Caco-2 (cell line): ENCODE data around the gene CACNA1B. TPM values are rescaled to one million over a fixed set of nuclear protein-coding genes. Genes with fewer than 3 reads are reported as not detected.
A peak's percentile ranks its signal among the peaks of the same experiment; 100 is the strongest.

Experiments used
- BruUV-seq: library from RNA; stranded (reverse); fragments of 400-500 nt; replicated peaks from 2 replicates; lab custom pipeline; 2021; lab: Mats Ljungman, UMichigan
- CTCF ChIA-PET: fragments of 300-600 bp; sonication (Branson Sonifier 250); formaldehyde crosslinking; loops from one replicate; lab custom pipeline; 2022; ENCODE audit warnings: antibody characterized with exemption; lab: Charles Lee
- POLR2A ChIA-PET: fragments of 300-600 bp; sonication (Branson Sonifier 250); formaldehyde crosslinking; loops from one replicate; lab custom pipeline; 2022; ENCODE audit warnings: antibody characterized with exemption; lab: Charles Lee
- DNase-seq, 2 experiments: peaks; one replicate each; pipeline versions ENCODE4 v3.0.0 to v3.0.0-alpha.2; 2020 to 2022
- H3K27me3 ChIP-seq: replicated peaks from 2 replicates; pipeline ENCODE4 v1.6.0; 2011; ENCODE audit warnings: low read length; ENCODE audit not compliant: control insufficient read depth, insufficient read depth
- H3K36me3 ChIP-seq: 2 replicates; pipeline ENCODE4 v1.5.1; 2011; ENCODE audit warnings: low read length; ENCODE audit not compliant: control insufficient read depth, insufficient read depth
- H3K4me1 ChIP-seq: fragments of 250-450 bp; sonication (Bioruptor Pico); 2 replicates; pipeline ENCODE4 v1.5.1; 2020; ENCODE audit warnings: mild to moderate bottlenecking
- H3K4me3 ChIP-seq: 2 replicates; pipeline ENCODE4 v1.5.1; 2011; ENCODE audit warnings: low read depth, mild to moderate bottlenecking, control low read depth, low read length
- H3K9me3 ChIP-seq: fragments of 250-450 bp; sonication (Bioruptor Pico); 2 replicates; pipeline ENCODE4 v1.5.1; 2020; ENCODE audit warnings: mild to moderate bottlenecking, moderate library complexity
- H3K27ac Mint-ChIP-seq: one replicate; pipeline ENCODE4 v1.8.0; 2022; ENCODE audit warnings: mixed read lengths; ENCODE audit not compliant: unreplicated experiment
- H3K27me3 Mint-ChIP-seq: one replicate; pipeline ENCODE4 v1.8.0; 2022; ENCODE audit warnings: mixed read lengths; ENCODE audit not compliant: insufficient read depth, unreplicated experiment
- H3K36me3 Mint-ChIP-seq: one replicate; pipeline ENCODE4 v1.8.0; 2022; ENCODE audit warnings: mild to moderate bottlenecking, mixed read lengths; ENCODE audit not compliant: insufficient read depth, unreplicated experiment
- H3K4me1 Mint-ChIP-seq: one replicate; pipeline ENCODE4 v1.8.0; 2022; ENCODE audit warnings: low read depth, mixed read lengths; ENCODE audit not compliant: unreplicated experiment
- H3K4me3 Mint-ChIP-seq: one replicate; pipeline ENCODE4 v1.8.0; 2022; ENCODE audit warnings: mild to moderate bottlenecking, moderate library complexity, mixed read lengths; ENCODE audit not compliant: unreplicated experiment
- H3K9me3 Mint-ChIP-seq: one replicate; pipeline ENCODE4 v1.8.0; 2022; ENCODE audit warnings: mixed read lengths; ENCODE audit not compliant: unreplicated experiment
- intact Hi-C: fragments of 100-400 bp; cut with micrococcal nuclease; formaldehyde crosslinking; loops from one replicate; pipeline ENCODE4 v1.10.0; 2022; ENCODE audit not compliant: unreplicated experiment
- total RNA-seq: library from RNA; stranded (reverse); gene quantifications from 2 replicates; pipeline ENCODE4 v1.2.3, GENCODE V29; 2022
- TF ChIP-seq, protein P1 (sequence below), 2 experiments: fragments of 200-600 bp in 1 of 2; IDR thresholded peaks; 1 replicate in 1 of 2; 2 replicates in 1 of 2; pipeline versions ENCODE4 v1.5.1 to v1.8.0; 2011 to 2022; ENCODE audit warnings: antibody characterized with exemption in 1 of 2, control low read depth in 1 of 2, inconsistent platforms in 1 of 2, low read depth in 1 of 2, low read length in 1 of 2, mild to moderate bottlenecking in 1 of 2, moderate library complexity in 1 of 2; ENCODE audit not compliant: insufficient read depth in 1 of 2, severe bottlenecking in 1 of 2, unreplicated experiment in 1 of 2

CACNA1B gene
- total RNA-seq, 1 experiment from 2014 or later, result 0.11 TPM

DNA sequence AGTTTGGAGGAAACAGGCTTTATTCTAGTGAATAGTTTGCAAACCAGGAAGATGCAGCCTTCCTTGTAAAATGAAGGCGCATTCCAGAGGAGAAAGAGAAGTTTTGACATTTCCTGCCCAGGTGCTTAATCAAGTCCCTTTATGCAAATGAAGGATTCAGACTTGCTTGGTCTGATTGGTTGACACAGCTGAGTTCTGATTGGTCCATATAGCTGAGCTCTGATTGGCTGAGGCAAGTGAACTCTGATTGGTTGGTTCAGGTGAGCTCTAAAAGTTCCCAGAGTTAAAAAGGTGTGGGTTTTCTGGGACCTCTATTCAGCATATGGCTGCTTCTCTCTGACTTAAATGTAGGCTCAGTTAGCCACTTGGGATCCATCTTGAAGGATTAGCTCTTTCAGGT is 151.0 kb downstream of the CACNA1B start:
- POLR2A ChIA-PET, result no interaction called here
- Mint-ChIP-seq H3K27me3 (peaks cover 26% of the 10 kb centered on the region), H3K36me3 (no peaks in the 10 kb centered on the region), H3K4me1 (no peaks in the 10 kb centered on the region), H3K9me3 (no peaks in the 10 kb centered on the region), H3K4me3 (no peak overlapping the region), H3K27ac (no peak overlapping the region)
- TF ChIP-seq, protein P1, sequence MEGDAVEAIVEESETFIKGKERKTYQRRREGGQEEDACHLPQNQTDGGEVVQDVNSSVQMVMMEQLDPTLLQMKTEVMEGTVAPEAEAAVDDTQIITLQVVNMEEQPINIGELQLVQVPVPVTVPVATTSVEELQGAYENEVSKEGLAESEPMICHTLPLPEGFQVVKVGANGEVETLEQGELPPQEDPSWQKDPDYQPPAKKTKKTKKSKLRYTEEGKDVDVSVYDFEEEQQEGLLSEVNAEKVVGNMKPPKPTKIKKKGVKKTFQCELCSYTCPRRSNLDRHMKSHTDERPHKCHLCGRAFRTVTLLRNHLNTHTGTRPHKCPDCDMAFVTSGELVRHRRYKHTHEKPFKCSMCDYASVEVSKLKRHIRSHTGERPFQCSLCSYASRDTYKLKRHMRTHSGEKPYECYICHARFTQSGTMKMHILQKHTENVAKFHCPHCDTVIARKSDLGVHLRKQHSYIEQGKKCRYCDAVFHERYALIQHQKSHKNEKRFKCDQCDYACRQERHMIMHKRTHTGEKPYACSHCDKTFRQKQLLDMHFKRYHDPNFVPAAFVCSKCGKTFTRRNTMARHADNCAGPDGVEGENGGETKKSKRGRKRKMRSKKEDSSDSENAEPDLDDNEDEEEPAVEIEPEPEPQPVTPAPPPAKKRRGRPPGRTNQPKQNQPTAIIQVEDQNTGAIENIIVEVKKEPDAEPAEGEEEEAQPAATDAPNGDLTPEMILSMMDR (IDR thresholded peaks at IDR 0.05; ENCODE audit: insufficient read depth in 1 of 2, low read depth in 1 of 2, low read length in 1 of 2, severe bottlenecking in 1 of 2, unreplicated experiment in 1 of 2), result no peak
- H3K4me1 ChIP-seq, result no peaks in the 10 kb centered on the region
- peak; percentile 1 to 22 for DNase-seq
- no peaks in the 10 kb centered on the region for H3K36me3 ChIP-seq
- CTCF ChIA-PET, result no interaction called here
- peaks cover 4% of the 10 kb centered on the region; the same call in 1 of the 2 replicates for H3K9me3 ChIP-seq
- intact Hi-C loops, result no loop called here
- no peaks in the 10 kb centered on the region; the same call in 1 of the 2 replicates for H3K27me3 ChIP-seq
- no peak overlapping the region for H3K4me3 ChIP-seq
- BruUV-seq, result no TSS peak

DNA sequence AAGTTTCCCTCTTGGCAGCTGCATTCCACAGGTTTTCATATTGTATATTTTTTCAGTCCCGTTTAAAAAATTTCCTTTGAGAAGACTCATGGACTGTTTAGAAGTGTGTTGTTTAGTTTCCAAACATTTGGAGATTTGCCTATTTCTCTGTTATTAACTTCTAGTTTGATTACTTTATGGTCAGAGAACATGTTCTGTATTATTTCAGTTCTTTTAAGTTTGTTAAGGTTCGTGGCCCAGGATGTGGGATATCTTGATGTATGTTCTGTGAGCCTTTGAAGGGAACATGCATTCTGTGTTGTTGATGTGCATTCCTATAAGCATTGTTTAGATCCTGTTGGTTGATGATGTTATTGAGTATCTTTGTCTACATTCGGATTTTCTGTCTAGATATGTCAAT is 153.6 kb downstream of the CACNA1B start:
- Histone ChIP-seq H3K4me3 (no peak overlapping the region), H3K4me1 (no peaks in the 10 kb centered on the region), H3K9me3 (peaks cover 4% of the 10 kb centered on the region; the same call in 1 of the 2 replicates), H3K27me3 (no peaks in the 10 kb centered on the region), H3K36me3 (no peaks in the 10 kb centered on the region)
- H3K4me3 Mint-ChIP-seq, result no peak overlapping the region
- H3K36me3 Mint-ChIP-seq, result no peaks in the 10 kb centered on the region
- H3K27ac Mint-ChIP-seq, result no peak overlapping the region
- CTCF ChIA-PET, result no interaction called here
- H3K4me1 Mint-ChIP-seq, result no peaks in the 10 kb centered on the region
- H3K9me3 Mint-ChIP-seq, result no peaks in the 10 kb centered on the region
- no TSS peak for BruUV-seq
- POLR2A ChIA-PET, result no interaction called here
- intact Hi-C loops, result no loop called here
- DNase-seq, result no peak
- TF ChIP-seq, protein P1 (IDR thresholded peaks at IDR 0.05; ENCODE audit: insufficient read depth in 1 of 2, low read depth in 1 of 2, low read length in 1 of 2, severe bottlenecking in 1 of 2, unreplicated experiment in 1 of 2), result no peak
- H3K27me3 Mint-ChIP-seq, result peaks cover 31% of the 10 kb centered on the region

DNA sequence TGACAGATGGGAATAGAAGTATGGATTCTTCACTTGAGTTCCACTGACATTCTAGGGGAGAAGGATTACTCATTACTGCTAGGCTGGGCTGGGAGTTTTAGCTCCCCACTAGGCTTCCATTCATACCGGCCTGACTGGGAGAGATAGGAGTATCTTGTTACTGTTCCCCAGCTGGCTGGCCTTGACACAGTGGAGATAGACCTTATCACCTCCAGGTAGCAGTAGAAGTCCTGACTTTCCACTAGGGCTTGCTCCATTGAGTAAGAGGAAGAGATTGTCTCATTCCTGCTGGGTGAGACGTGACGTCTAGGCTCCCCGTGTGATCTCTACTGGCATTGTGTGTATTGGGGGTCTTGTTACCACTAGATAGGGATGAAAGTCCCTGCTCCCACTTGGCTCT is 156.4 kb downstream of the CACNA1B start:
- H3K27ac Mint-ChIP-seq, result no peak overlapping the region
- H3K27me3 ChIP-seq, result no peaks in the 10 kb centered on the region
- no peak overlapping the region for H3K4me3 ChIP-seq
- ChIA-PET POLR2A (no interaction called here), CTCF (no interaction called here)
- H3K4me1 ChIP-seq, result no peaks in the 10 kb centered on the region
- H3K4me1 Mint-ChIP-seq, result no peaks in the 10 kb centered on the region
- TF ChIP-seq, protein P1 (IDR thresholded peaks at IDR 0.05; ENCODE audit: insufficient read depth in 1 of 2, low read depth in 1 of 2, low read length in 1 of 2, severe bottlenecking in 1 of 2, unreplicated experiment in 1 of 2), result no peak
- DNase-seq, result no peak
- no TSS peak for BruUV-seq
- no peak overlapping the region for H3K4me3 Mint-ChIP-seq
- intact Hi-C loops, result no loop called here
- H3K27me3 Mint-ChIP-seq, result peaks cover 41% of the 10 kb centered on the region
- no peaks in the 10 kb centered on the region for H3K9me3 ChIP-seq
- no peaks in the 10 kb centered on the region for H3K36me3 Mint-ChIP-seq
- no peaks in the 10 kb centered on the region for H3K9me3 Mint-ChIP-seq
- no peaks in the 10 kb centered on the region for H3K36me3 ChIP-seq
